Liver (tissue), 9 donors: ENCODE data around the gene EPHA6. TPM values are rescaled to one million over a fixed set of nuclear protein-coding genes. Genes with fewer than 3 reads are reported as not detected.

Experiments used
- DNase-seq: peaks from one replicate; pipeline ENCODE4 v3.0.0-alpha.2; 2017; ENCODE audit warnings: low spot score
- H3K27ac ChIP-seq, 2 donors: one replicate each; pipeline ENCODE4 v1.7.0; 2013; ENCODE audit warnings: inconsistent platforms in 2 of 2, low read length in 2 of 2, control low read depth in 1 of 2, low read depth in 1 of 2, mild to moderate bottlenecking in 1 of 2
- H3K27me3 ChIP-seq, 4 donors: one replicate each; pipeline versions ENCODE4 v1.6.1 to v1.7.0; 2013; ENCODE audit warnings: low read length in 3 of 4, inconsistent platforms in 1 of 4, mild to moderate bottlenecking in 1 of 4, moderate library complexity in 1 of 4; ENCODE audit not compliant: control insufficient read depth in 4 of 4, insufficient read depth in 4 of 4
- H3K36me3 ChIP-seq, 4 donors: one replicate each; pipeline versions ENCODE4 v1.6.1 to v1.7.0; 2013; ENCODE audit warnings: low read length in 3 of 4, mild to moderate bottlenecking in 3 of 4, low read depth in 1 of 4, moderate library complexity in 1 of 4; ENCODE audit not compliant: control insufficient read depth in 4 of 4, insufficient read depth in 3 of 4
- H3K4me1 ChIP-seq, 4 donors: one replicate each; pipeline versions ENCODE4 v1.6.1 to v1.7.0; 2013; ENCODE audit warnings: low read length in 3 of 4, mild to moderate bottlenecking in 3 of 4, moderate library complexity in 1 of 4; ENCODE audit not compliant: control insufficient read depth in 4 of 4, insufficient read depth in 4 of 4
- H3K4me3 ChIP-seq, 3 donors: one replicate each; pipeline versions ENCODE4 v1.6.1 to v1.7.0; 2013; ENCODE audit warnings: low read length in 3 of 3, control low read depth in 1 of 3, low read depth in 1 of 3, mild to moderate bottlenecking in 1 of 3
- H3K9ac ChIP-seq, 2 donors: one replicate each; pipeline ENCODE4 v1.7.0; 2013; ENCODE audit warnings: low read length in 2 of 2, mild to moderate bottlenecking in 2 of 2, moderate library complexity in 2 of 2, control low read depth in 1 of 2, low read depth in 1 of 2
- H3K9me3 ChIP-seq, 4 donors: one replicate each; pipeline versions ENCODE4 v1.6.1 to v1.7.0; 2013; ENCODE audit warnings: low read length in 3 of 4; ENCODE audit not compliant: control insufficient read depth in 4 of 4
- EGR1 ChIP-seq, 2 donors: IDR thresholded peaks; 2 replicates each; pipeline ENCODE4 v1.6.1; 2016 to 2018; ENCODE audit warnings: antibody characterized with exemption in 2 of 2, low read depth in 2 of 2
- FOXA1 ChIP-seq: IDR thresholded peaks from 2 replicates; pipeline ENCODE4 v1.6.1; 2016; ENCODE audit warnings: antibody characterized with exemption
- FOXA2 ChIP-seq: IDR thresholded peaks from 2 replicates; pipeline ENCODE4 v1.6.1; 2016; ENCODE audit warnings: antibody characterized with exemption
- GABPA ChIP-seq, 2 donors: IDR thresholded peaks in 1 of 2; conservative IDR thresholded peaks in 1 of 2; 2 replicates each; pipeline ENCODE4 v1.6.1; 2016; ENCODE audit warnings: antibody characterized with exemption in 2 of 2, mild to moderate bottlenecking in 1 of 2, moderate library complexity in 1 of 2
- HNF4A ChIP-seq, 2 donors: conservative IDR thresholded peaks; 2 replicates each; pipeline ENCODE4 v1.6.1; 2016; ENCODE audit warnings: antibody characterized with exemption in 2 of 2, mild to moderate bottlenecking in 2 of 2
- JUND ChIP-seq, 2 donors: IDR thresholded peaks; 2 replicates each; pipeline ENCODE4 v1.6.1; 2016; ENCODE audit warnings: antibody characterized with exemption in 2 of 2
- MAX ChIP-seq: IDR thresholded peaks from 2 replicates; pipeline ENCODE4 v1.6.1; 2016; ENCODE audit warnings: antibody characterized with exemption
- NR2F2 ChIP-seq: IDR thresholded peaks from 2 replicates; pipeline ENCODE4 v1.6.1; 2016; ENCODE audit warnings: antibody characterized with exemption
- RAD21 ChIP-seq, 2 donors: IDR thresholded peaks; 2 replicates each; pipeline ENCODE4 v1.6.1; 2016; ENCODE audit warnings: antibody characterized with exemption in 2 of 2, mild to moderate bottlenecking in 2 of 2
- REST ChIP-seq: IDR thresholded peaks from 2 replicates; pipeline ENCODE4 v1.6.1; 2016; ENCODE audit warnings: antibody characterized with exemption, mild to moderate bottlenecking
- RXRA ChIP-seq, 2 donors: IDR thresholded peaks; 2 replicates each; pipeline ENCODE4 v1.6.1; 2017 to 2018; ENCODE audit warnings: antibody characterized with exemption in 2 of 2, mild to moderate bottlenecking in 1 of 2
- SP1 ChIP-seq: IDR thresholded peaks from 2 replicates; pipeline ENCODE4 v1.6.1; 2018; ENCODE audit warnings: antibody characterized with exemption, mild to moderate bottlenecking
- TAF1 ChIP-seq: conservative IDR thresholded peaks from 2 replicates; pipeline ENCODE4 v1.6.1; 2016; ENCODE audit warnings: antibody characterized with exemption, mild to moderate bottlenecking
- WGBS: extraction: QIAGEN DNeasy Blood & Tissue Kit; methylation state at CpG from one replicate; pipeline ENCODE4 v1.1.7; 2013; 5-methylcytosine and 5-hydroxymethylcytosine counted together
- polyA plus RNA-seq, 2 donors: library from polyadenylated mRNA; stranded (reverse) in 1 of 2; unstranded in 1 of 2; fragments of 200-250 nt in 1 of 2; fragments of >200 nt in 1 of 2; fragmentation: Nextera tagmentation in 1 of 2; extraction: Ambion mirVana in 1 of 2; gene quantifications; one replicate each; pipeline versions ENCODE4 v1.2.1 to v1.2.3, GENCODE V29; 2013 to 2015
- total RNA-seq, 2 donors: library from RNA; depleted of rRNA; stranded (reverse); fragments of >200 nt; gene quantifications; one replicate each; pipeline ENCODE4 v1.2.3, GENCODE V29; 2014
- TF ChIP-seq, protein P1 (sequence below): fragments of 150-350 bp; IDR thresholded peaks from 2 replicates; pipeline ENCODE4 v1.5.1; 2017; ENCODE audit warnings: improper control_type of control experiment, low read depth, low read length; ENCODE audit not compliant: missing input control
- donor health status: healthy.
- donor health status: healthy.
- donor health status: healthy.
- donor health status: healthy.
- donor health status: healthy.

Gene EPHA6
- total and polyA plus RNA-seq, 4 donors: 0.05 to 0.17 (median 0.05) TPM; not detected in 1

DNA sequence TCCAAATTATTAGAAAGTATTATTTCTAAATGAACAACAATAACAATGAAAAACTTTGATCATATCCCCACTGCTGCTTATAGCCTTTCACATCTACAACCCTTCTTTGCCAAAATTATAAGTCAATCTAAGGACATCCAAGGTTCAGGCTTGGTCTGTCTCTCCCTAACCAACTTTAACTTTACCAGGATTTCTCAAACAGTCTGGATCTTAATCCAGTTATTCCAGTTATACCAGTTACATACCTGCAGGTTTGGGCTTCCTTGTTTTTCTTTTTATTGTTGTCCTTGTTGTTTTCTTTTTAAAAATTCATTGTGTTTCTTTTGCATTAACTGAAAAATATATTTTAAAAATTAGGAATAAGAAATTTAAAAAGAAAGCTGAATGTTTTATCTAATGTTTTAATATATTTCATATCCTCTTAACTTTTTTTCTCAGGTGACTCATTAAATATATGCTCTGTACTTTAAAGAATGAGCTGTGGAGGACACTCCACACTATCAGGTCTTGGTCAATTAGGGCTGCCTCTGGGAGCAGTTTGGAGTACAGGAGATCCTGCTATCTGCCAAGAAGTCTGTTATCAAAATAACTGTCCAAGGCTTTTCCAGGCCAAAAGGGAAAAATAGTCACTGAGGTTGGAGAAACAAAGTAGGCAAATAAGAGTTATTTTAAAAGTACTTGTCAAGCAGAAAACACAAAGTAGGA, 421.4 kb downstream of the EPHA6 start:
- Histone ChIP-seq H3K27ac (no peak overlapping the region), H3K9me3 (no peaks in the 10 kb centered on the region), H3K4me1 (no peaks in the 10 kb centered on the region), H3K36me3 (no peaks in the 10 kb centered on the region), H3K27me3 (no peaks in the 10 kb centered on the region), H3K4me3 (no peak overlapping the region), H3K9ac (no peak overlapping the region)
- no peak for DNase-seq
- TF ChIP-seq GABPA (IDR thresholded peaks at IDR 0.05 in 1 of 2, conservative IDR thresholded peaks at IDR 0.05 in 1 of 2) (no peak), NR2F2 (no peak), HNF4A (conservative IDR thresholded peaks at IDR 0.05) (no peak), FOXA1 (no peak), RAD21 (IDR thresholded peaks at IDR 0.05) (no peak), RXRA (IDR thresholded peaks at IDR 0.05) (no peak), SP1 (no peak), TAF1 (no peak), REST (no peak)
- TF ChIP-seq, protein P1, sequence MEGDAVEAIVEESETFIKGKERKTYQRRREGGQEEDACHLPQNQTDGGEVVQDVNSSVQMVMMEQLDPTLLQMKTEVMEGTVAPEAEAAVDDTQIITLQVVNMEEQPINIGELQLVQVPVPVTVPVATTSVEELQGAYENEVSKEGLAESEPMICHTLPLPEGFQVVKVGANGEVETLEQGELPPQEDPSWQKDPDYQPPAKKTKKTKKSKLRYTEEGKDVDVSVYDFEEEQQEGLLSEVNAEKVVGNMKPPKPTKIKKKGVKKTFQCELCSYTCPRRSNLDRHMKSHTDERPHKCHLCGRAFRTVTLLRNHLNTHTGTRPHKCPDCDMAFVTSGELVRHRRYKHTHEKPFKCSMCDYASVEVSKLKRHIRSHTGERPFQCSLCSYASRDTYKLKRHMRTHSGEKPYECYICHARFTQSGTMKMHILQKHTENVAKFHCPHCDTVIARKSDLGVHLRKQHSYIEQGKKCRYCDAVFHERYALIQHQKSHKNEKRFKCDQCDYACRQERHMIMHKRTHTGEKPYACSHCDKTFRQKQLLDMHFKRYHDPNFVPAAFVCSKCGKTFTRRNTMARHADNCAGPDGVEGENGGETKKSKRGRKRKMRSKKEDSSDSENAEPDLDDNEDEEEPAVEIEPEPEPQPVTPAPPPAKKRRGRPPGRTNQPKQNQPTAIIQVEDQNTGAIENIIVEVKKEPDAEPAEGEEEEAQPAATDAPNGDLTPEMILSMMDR: no peak

GRCh38 chr3:97241417-97241816, 427.0 kb downstream of the EPHA6 start:
- H3K27ac ChIP-seq: no peak overlapping the region
- no peak overlapping the region for H3K4me3 ChIP-seq
- no peaks in the 10 kb centered on the region for H3K4me1 ChIP-seq
- DNase-seq: no peak
- H3K36me3 ChIP-seq: no peaks in the 10 kb centered on the region
- WGBS: 90% methylated on average over 1 of the region's 1 CpG
- no peaks in the 10 kb centered on the region for H3K9me3 ChIP-seq
- H3K27me3 ChIP-seq: no peaks in the 10 kb centered on the region
- H3K9ac ChIP-seq: no peak overlapping the region
- no peak for TF ChIP-seq HNF4A (conservative IDR thresholded peaks at IDR 0.05)

DNA sequence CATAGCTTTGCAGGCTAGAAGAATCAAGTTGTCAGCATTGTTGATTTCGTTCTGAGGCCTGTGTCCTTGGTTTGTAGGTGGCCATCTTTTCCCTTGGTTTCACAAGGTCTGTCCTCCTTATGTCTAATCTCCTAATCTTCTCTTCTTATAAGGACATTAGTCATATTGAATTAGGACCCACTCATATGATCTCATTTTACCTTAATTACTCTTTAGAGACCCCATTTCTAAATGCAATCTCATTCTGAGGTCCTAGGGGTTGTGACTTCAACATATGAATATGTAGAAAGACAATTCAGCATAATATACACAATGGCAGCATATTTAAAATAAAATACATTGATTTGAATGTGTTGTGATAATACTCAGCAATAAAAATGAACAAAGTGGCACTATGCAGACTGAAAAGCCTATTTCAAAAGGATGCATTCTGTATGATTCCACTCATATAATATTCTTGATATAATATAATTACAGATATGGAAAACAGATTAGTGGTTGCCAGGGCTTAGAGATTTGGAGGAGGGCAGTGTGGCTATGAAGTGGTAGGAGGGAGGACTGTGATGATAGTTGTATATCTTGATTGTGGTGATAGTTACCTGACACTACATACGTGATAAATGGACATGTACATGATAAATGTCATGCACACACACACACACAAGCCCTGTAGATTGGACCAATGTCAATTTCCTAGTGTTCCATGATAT, 431.0 kb downstream of the EPHA6 start:
- Histone ChIP-seq H3K4me3 (no peak overlapping the region), H3K9ac (no peak overlapping the region)
- no peak for TF ChIP-seq EGR1 (IDR thresholded peaks at IDR 0.05; ENCODE audit: low read depth in 2 of 2)
- no peak for TF ChIP-seq JUND (IDR thresholded peaks at IDR 0.05)
- TF ChIP-seq FOXA2: no peak
- TF ChIP-seq RXRA (IDR thresholded peaks at IDR 0.05): no peak
- TF ChIP-seq MAX: no peak
- no peak for TF ChIP-seq GABPA (IDR thresholded peaks at IDR 0.05 in 1 of 2, conservative IDR thresholded peaks at IDR 0.05 in 1 of 2)
- TF ChIP-seq FOXA1: no peak
- TF ChIP-seq, protein P1: no peak
- TF ChIP-seq REST: no peak
- no peak for TF ChIP-seq RAD21 (IDR thresholded peaks at IDR 0.05)

More for the DNA sequence above, 431.0 kb downstream of the EPHA6 start:
- Histone ChIP-seq H3K27me3 (no peaks in the 10 kb centered on the region), H3K27ac (no peak overlapping the region), H3K9me3 (no peaks in the 10 kb centered on the region), H3K36me3 (no peaks in the 10 kb centered on the region), H3K4me1 (no peaks in the 10 kb centered on the region)
- WGBS: 54% methylated on average over 2 of the region's 2 CpGs
- DNase-seq: no peak
